ENCODE measurements around the gene PLPP4.

DNA sequence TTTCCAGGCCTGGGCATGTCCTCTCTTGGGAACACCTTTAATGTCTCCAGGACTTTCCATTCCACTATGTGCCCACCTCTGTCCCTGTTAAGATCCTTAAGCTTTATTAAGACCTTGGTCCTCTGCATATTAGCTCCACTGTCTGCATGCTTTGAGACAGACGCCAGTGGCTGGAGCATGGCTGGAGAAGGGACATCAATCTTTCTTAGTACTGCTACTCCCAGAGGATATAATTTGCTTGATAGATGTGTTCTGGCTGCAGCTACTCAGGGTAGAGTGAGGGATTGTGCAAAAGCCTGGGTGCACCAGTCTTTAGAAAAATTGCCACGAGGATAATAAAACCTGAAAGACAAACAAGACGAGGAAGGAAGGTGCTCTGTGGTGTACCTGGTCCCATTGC, 42.9 kb downstream of the PLPP4 start:
- TF ChIP-seq, protein P1, sequence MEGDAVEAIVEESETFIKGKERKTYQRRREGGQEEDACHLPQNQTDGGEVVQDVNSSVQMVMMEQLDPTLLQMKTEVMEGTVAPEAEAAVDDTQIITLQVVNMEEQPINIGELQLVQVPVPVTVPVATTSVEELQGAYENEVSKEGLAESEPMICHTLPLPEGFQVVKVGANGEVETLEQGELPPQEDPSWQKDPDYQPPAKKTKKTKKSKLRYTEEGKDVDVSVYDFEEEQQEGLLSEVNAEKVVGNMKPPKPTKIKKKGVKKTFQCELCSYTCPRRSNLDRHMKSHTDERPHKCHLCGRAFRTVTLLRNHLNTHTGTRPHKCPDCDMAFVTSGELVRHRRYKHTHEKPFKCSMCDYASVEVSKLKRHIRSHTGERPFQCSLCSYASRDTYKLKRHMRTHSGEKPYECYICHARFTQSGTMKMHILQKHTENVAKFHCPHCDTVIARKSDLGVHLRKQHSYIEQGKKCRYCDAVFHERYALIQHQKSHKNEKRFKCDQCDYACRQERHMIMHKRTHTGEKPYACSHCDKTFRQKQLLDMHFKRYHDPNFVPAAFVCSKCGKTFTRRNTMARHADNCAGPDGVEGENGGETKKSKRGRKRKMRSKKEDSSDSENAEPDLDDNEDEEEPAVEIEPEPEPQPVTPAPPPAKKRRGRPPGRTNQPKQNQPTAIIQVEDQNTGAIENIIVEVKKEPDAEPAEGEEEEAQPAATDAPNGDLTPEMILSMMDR (IDR thresholded peaks at IDR 0.05; ENCODE audit: low read depth, low read length) = no peak
- no peak for TF ChIP-seq EZH2phosphoT487 (IDR thresholded peaks at IDR 0.05; ENCODE audit: low read depth)

Data from OCI-LY3 (cell line).